ENCODE results near the gene AFF1.
"Not testable (repeated sequence)": the region's sequence is repeated elsewhere in the genome, so short reads cannot be mapped to it uniquely, and the experiment has no call there.

Gene AFF1

GRCh38 chr4:87078987-87079486, 144.2 kb downstream of the AFF1 start:
- no peak for TF ChIP-seq ZNF274 (IDR thresholded peaks at IDR 0.05; ENCODE audit: low read depth, low read length)

GRCh38 chr4:87079967-87080366, 145.2 kb downstream of the AFF1 start:
- no peak overlapping the region for H3K4me3 ChIP-seq (ENCODE audit: low read length)
- no peak for TF ChIP-seq ZNF274 (IDR thresholded peaks at IDR 0.05; ENCODE audit: low read depth, low read length)

More at GRCh38 chr4:87078987-87079486, 144.2 kb downstream of the AFF1 start:
- no peak overlapping the region for H3K4me3 ChIP-seq (ENCODE audit: low read length)

GRCh38 chr4:87080462-87080861, 145.7 kb downstream of the AFF1 start:
- H3K4me3 ChIP-seq (ENCODE audit: low read length): no peak overlapping the region
- no peak for TF ChIP-seq ZNF274 (IDR thresholded peaks at IDR 0.05; ENCODE audit: low read depth, low read length)

GRCh38 chr4:87081826-87082225, 147.0 kb downstream of the AFF1 start:
- TF ChIP-seq ZNF274 (IDR thresholded peaks at IDR 0.05; ENCODE audit: low read depth, low read length): no peak
- H3K4me3 ChIP-seq (ENCODE audit: low read length): no peak overlapping the region

- not testable (repeated sequence) for H3K4me3 ChIP-seq (ENCODE audit: low read length)
These were observed 150.9 kb downstream of the AFF1 start for GRCh38 chr4:87085732-87086131.

- H3K4me3 ChIP-seq (ENCODE audit: low read length): no peak overlapping the region
- TF ChIP-seq ZNF274 (IDR thresholded peaks at IDR 0.05; ENCODE audit: low read depth, low read length): no peak
These were observed 151.5 kb downstream of the AFF1 start for GRCh38 chr4:87086143-87086805.

GRCh38 chr4:87087015-87087414, 152.2 kb downstream of the AFF1 start:
- H3K4me3 ChIP-seq (ENCODE audit: low read length): no peak overlapping the region
- TF ChIP-seq ZNF274 (IDR thresholded peaks at IDR 0.05; ENCODE audit: low read depth, low read length): no peak

- TF ChIP-seq ZNF274 (IDR thresholded peaks at IDR 0.05; ENCODE audit: low read depth, low read length): no peak
- no peak overlapping the region for H3K4me3 ChIP-seq (ENCODE audit: low read length)
These were observed 152.6 kb downstream of the AFF1 start for GRCh38 chr4:87087420-87087819.

GRCh38 chr4:87088186-87088585, 153.4 kb downstream of the AFF1 start:
- TF ChIP-seq ZNF274 (IDR thresholded peaks at IDR 0.05; ENCODE audit: low read depth, low read length): no peak
- H3K4me3 ChIP-seq (ENCODE audit: low read length): no peak overlapping the region

- H3K4me3 ChIP-seq (ENCODE audit: low read length): no peak overlapping the region
- no peak for TF ChIP-seq ZNF274 (IDR thresholded peaks at IDR 0.05; ENCODE audit: low read depth, low read length)
These were observed 154.6 kb downstream of the AFF1 start for GRCh38 chr4:87089368-87089767.

GRCh38 chr4:87090305-87090704, 155.5 kb downstream of the AFF1 start:
- TF ChIP-seq ZNF274 (IDR thresholded peaks at IDR 0.05; ENCODE audit: low read depth, low read length): no peak
- H3K4me3 ChIP-seq (ENCODE audit: low read length): no peak overlapping the region

- no peak overlapping the region for H3K4me3 ChIP-seq (ENCODE audit: low read length)
- no peak for TF ChIP-seq ZNF274 (IDR thresholded peaks at IDR 0.05; ENCODE audit: low read depth, low read length)
These were observed 157.8 kb downstream of the AFF1 start for GRCh38 chr4:87092389-87093141.

GRCh38 chr4:87093443-87094123, 158.8 kb downstream of the AFF1 start:
- no peak for TF ChIP-seq ZNF274 (IDR thresholded peaks at IDR 0.05; ENCODE audit: low read depth, low read length)
- no peak overlapping the region for H3K4me3 ChIP-seq (ENCODE audit: low read length)

GRCh38 chr4:87097075-87097474, 162.3 kb downstream of the AFF1 start:
- H3K4me3 ChIP-seq (ENCODE audit: low read length): no peak overlapping the region
- no peak for TF ChIP-seq ZNF274 (IDR thresholded peaks at IDR 0.05; ENCODE audit: low read depth, low read length)

- H3K4me3 ChIP-seq (ENCODE audit: low read length): no peak overlapping the region
- no peak for TF ChIP-seq ZNF274 (IDR thresholded peaks at IDR 0.05; ENCODE audit: low read depth, low read length)
These were observed 165.4 kb downstream of the AFF1 start for GRCh38 chr4:87100168-87100567.
